ENCODE measurements around the gene OR2F2.

OR2F2 gene

GRCh38 chr7:143974459-143974858 lies 39.4 kb downstream of the OR2F2 start:
- TF ChIP-seq ZFX (IDR thresholded peaks at IDR 0.05; ENCODE audit: borderline replicate concordance) = no peak
- TF ChIP-seq CTCF (IDR thresholded peaks at IDR 0.05) = no peak
- H3K27ac ChIP-seq = peak overlapping the region; percentile 90

GRCh38 chr7:143975617-143976016 lies 40.6 kb downstream of the OR2F2 start:
- TF ChIP-seq CTCF (IDR thresholded peaks at IDR 0.05) = peak; percentile 29; the same call in 1 of the 2 replicates
- no peak for TF ChIP-seq ZFX (IDR thresholded peaks at IDR 0.05; ENCODE audit: borderline replicate concordance)

GRCh38 chr7:143978585-143978984 lies 43.6 kb downstream of the OR2F2 start:
- no peak for TF ChIP-seq ZFX (IDR thresholded peaks at IDR 0.05; ENCODE audit: borderline replicate concordance)
- no peak for TF ChIP-seq CTCF (IDR thresholded peaks at IDR 0.05)
- no peak overlapping the region for H3K27ac ChIP-seq

More at GRCh38 chr7:143975617-143976016, 40.6 kb downstream of the OR2F2 start:
- no peak overlapping the region for H3K27ac ChIP-seq

- TF ChIP-seq CTCF (IDR thresholded peaks at IDR 0.05) (no peak), ZFX (IDR thresholded peaks at IDR 0.05; ENCODE audit: borderline replicate concordance) (no peak)
- H3K27ac ChIP-seq = no peak overlapping the region
Measured at GRCh38 chr7:143979359-143979758, 44.3 kb downstream of the OR2F2 start.

GRCh38 chr7:143979998-143980397 lies 45.0 kb downstream of the OR2F2 start:
- TF ChIP-seq ZFX (IDR thresholded peaks at IDR 0.05; ENCODE audit: borderline replicate concordance) = no peak
- no peak for TF ChIP-seq CTCF (IDR thresholded peaks at IDR 0.05)
- H3K27ac ChIP-seq = no peak overlapping the region

GRCh38 chr7:143980746-143981510 lies 45.9 kb downstream of the OR2F2 start:
- TF ChIP-seq ZFX (IDR thresholded peaks at IDR 0.05; ENCODE audit: borderline replicate concordance) (no peak), CTCF (IDR thresholded peaks at IDR 0.05) (no peak)
- H3K27ac ChIP-seq = no peak overlapping the region

GRCh38 chr7:143983960-143984359 lies 48.9 kb downstream of the OR2F2 start:
- H3K27ac ChIP-seq = no peak overlapping the region
- TF ChIP-seq CTCF (IDR thresholded peaks at IDR 0.05) = no peak
- TF ChIP-seq ZFX (IDR thresholded peaks at IDR 0.05; ENCODE audit: borderline replicate concordance) = no peak
